Psoas muscle (tissue), 8 donors: Measurements from ENCODE around the gene PPARG. TPM values are rescaled to one million over a fixed set of nuclear protein-coding genes. Genes with fewer than 3 reads are reported as not detected.

Experiments
- ATAC-seq, 4 donors: fragments of 200-7000 bp; cut with Tn5 transposase; one replicate each; pipeline ENCODE4 v1.9.1; 2020; ENCODE audit warnings: moderate library complexity in 3 of 4, mild to moderate bottlenecking in 2 of 4
- DNase-seq, 2 donors: peaks; one replicate each; pipeline ENCODE4 v3.0.0-alpha.2; 2020
- H3K27ac ChIP-seq: fragments of 200-600 bp; one replicate; pipeline ENCODE4 v1.8.0; 2022
- H3K27me3 ChIP-seq, 3 donors: fragments of 200-600 bp in 1 of 3; one replicate each; pipeline versions ENCODE4 v1.6.1 to v1.8.0; 2013 to 2022; ENCODE audit warnings: low read length in 2 of 3, mild to moderate bottlenecking in 2 of 3, moderate library complexity in 1 of 3; ENCODE audit not compliant: insufficient read depth in 3 of 3
- H3K36me3 ChIP-seq, 2 donors: fragments of 200-600 bp in 1 of 2; one replicate each; pipeline versions ENCODE4 v1.6.1 to v1.8.0; 2013 to 2022; ENCODE audit warnings: low read depth in 1 of 2, mild to moderate bottlenecking in 1 of 2, moderate library complexity in 1 of 2; ENCODE audit not compliant: insufficient read depth in 1 of 2
- H3K4me1 ChIP-seq: fragments of 200-600 bp; one replicate; pipeline ENCODE4 v1.8.0; 2022
- H3K4me3 ChIP-seq: fragments of 200-600 bp; one replicate; pipeline ENCODE4 v1.8.0; 2022; ENCODE audit warnings: mild to moderate bottlenecking
- H3K9me3 ChIP-seq: fragments of 200-600 bp; one replicate; pipeline ENCODE4 v1.8.0; 2022
- WGBS, 3 donors: extraction: QIAGEN DNeasy Blood & Tissue Kit; methylation state at CpG; one replicate each; pipeline versions ENCODE4 v1.1.6 to v1.1.7; 2013; 5-methylcytosine and 5-hydroxymethylcytosine counted together
- intact Hi-C, 2 donors: fragments of 100-400 bp; cut with DNase I; formaldehyde crosslinking; loops; one replicate each; pipeline versions ENCODE4 v1.11.0 to v1.14.2; 2022
- polyA plus RNA-seq, 3 donors: library from polyadenylated mRNA; stranded (reverse); fragments of 200-250 nt; gene quantifications; one replicate each; pipeline ENCODE4 v1.2.3, GENCODE V29; 2013
- total RNA-seq, 4 donors: library from RNA; stranded (reverse); fragmentation: NEBNext Ultra II Directional in 2 of 4; extraction: Animal tissue kit (Norgen Biotek cat#: 25700) in 2 of 4; gene quantifications; one replicate each; pipeline versions ENCODE4 v1.2.1 to v1.2.4, GENCODE V29; 2021 to 2023
- TF ChIP-seq, protein P1 (sequence below): fragments of 200-600 bp; IDR thresholded peaks from one replicate; pipeline ENCODE4 v1.8.0; 2022; ENCODE audit warnings: antibody characterized with exemption
- donor health status: healthy with polysubstance abuse.
- donor health status: DM: no; HTN: no; CAD: no; lungs with moderate emphysema.
- donor health status: Bipolar disorder and iron deficiency.
- donor health status: healthy.
- donor health status: DM: yes; HTN: yes; CAD: no.
- donor health status: DM: no; HTN: no; CAD: no.
- donor health status: DM: no; HTN: no; CAD: no.
- donor health status: DM: yes; HTN: yes; CAD: no.

Gene PPARG
- total and polyA plus RNA-seq, 7 donors = 3.1 to 6.8 (median 4.3) TPM

DNA sequence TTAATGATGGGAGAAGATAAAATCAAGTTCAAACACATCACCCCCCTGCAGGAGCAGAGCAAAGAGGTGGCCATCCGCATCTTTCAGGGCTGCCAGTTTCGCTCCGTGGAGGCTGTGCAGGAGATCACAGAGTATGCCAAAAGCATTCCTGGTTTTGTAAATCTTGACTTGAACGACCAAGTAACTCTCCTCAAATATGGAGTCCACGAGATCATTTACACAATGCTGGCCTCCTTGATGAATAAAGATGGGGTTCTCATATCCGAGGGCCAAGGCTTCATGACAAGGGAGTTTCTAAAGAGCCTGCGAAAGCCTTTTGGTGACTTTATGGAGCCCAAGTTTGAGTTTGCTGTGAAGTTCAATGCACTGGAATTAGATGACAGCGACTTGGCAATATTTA lies 127.9 kb downstream of the PPARG start:
- no peak overlapping the region for H3K27ac ChIP-seq
- ATAC-seq (no peak), DNase-seq (no peak)
- WGBS, 3 donors = 76 to 86% (median 80%) methylated on average over 8 of the region's 8 CpGs
- TF ChIP-seq, protein P1, sequence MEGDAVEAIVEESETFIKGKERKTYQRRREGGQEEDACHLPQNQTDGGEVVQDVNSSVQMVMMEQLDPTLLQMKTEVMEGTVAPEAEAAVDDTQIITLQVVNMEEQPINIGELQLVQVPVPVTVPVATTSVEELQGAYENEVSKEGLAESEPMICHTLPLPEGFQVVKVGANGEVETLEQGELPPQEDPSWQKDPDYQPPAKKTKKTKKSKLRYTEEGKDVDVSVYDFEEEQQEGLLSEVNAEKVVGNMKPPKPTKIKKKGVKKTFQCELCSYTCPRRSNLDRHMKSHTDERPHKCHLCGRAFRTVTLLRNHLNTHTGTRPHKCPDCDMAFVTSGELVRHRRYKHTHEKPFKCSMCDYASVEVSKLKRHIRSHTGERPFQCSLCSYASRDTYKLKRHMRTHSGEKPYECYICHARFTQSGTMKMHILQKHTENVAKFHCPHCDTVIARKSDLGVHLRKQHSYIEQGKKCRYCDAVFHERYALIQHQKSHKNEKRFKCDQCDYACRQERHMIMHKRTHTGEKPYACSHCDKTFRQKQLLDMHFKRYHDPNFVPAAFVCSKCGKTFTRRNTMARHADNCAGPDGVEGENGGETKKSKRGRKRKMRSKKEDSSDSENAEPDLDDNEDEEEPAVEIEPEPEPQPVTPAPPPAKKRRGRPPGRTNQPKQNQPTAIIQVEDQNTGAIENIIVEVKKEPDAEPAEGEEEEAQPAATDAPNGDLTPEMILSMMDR = no peak
- no peaks in the 10 kb centered on the region for H3K36me3 ChIP-seq
- no peaks in the 10 kb centered on the region for H3K4me1 ChIP-seq
- intact Hi-C loops = loop anchor here in 1 of 2 donors (5.0 kb wide), 1 partner anchor 51 kb away; no protein-coding TSS in a partner anchor
- no peak overlapping the region for H3K4me3 ChIP-seq
- no peaks in the 10 kb centered on the region for H3K9me3 ChIP-seq
- no peaks in the 10 kb centered on the region for H3K27me3 ChIP-seq

DNA sequence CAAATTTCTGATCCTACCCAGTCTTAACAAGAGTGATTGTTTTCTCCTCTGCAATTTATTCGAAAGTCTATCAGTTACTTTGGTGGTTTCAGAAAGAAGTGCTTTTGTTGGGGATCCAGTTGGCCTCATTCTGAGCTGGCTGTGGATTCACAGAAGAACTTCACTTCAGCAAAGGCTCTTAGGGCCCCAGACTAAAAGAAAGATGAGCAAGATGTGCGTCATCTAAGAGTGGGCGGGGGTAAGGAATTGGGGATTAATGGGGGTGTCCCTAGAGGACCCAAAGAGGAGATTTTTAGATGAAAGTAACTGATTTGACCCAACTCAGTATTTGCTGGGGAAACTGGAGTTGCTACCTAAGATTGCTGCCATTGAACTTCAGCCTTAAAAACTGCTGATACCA lies 131.5 kb downstream of the PPARG start:
- 79 to 83% (median 82%) methylated on average over 3 of the region's 3 CpGs for WGBS, 3 donors
- TF ChIP-seq, protein P1 = no peak
- no peaks in the 10 kb centered on the region for H3K9me3 ChIP-seq
- DNase-seq (no peak), ATAC-seq (no peak)
- no peaks in the 10 kb centered on the region for H3K36me3 ChIP-seq
- no peak overlapping the region for H3K27ac ChIP-seq
- peaks cover 0 to 3% (median 0%) of the 10 kb centered on the region in 3 donors for H3K27me3 ChIP-seq
- peaks cover 3% of the 10 kb centered on the region for H3K4me1 ChIP-seq
- no peak overlapping the region for H3K4me3 ChIP-seq
- intact Hi-C loops = no loop called here

DNA sequence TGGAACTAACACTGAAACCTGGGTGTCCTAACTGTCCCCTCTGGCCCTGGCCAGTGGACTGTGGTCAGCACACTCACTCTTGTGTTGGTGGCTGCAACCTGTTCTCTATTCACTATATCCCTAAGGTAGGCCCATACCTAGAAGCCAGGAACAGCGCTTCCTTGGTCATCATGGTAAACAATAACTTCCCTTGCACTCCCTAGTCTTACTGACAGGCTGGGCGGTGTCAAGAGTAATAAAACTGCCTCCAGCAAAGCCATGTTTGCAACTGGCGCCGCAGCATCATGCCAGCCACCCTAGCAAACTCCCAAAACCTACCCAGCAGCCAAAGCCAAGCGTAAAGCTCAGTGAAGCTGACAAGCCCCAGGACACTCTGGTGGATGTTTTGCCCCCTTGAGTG lies 132.3 kb downstream of the PPARG start:
- H3K36me3 ChIP-seq = no peaks in the 10 kb centered on the region
- DNase-seq (no peak), ATAC-seq (no peak)
- TF ChIP-seq, protein P1 = no peak
- no peak overlapping the region for H3K4me3 ChIP-seq
- H3K27me3 ChIP-seq = peaks cover 0 to 3% (median 0%) of the 10 kb centered on the region in 3 donors
- intact Hi-C loops = no loop called here
- H3K9me3 ChIP-seq = no peaks in the 10 kb centered on the region
- no peak overlapping the region for H3K27ac ChIP-seq
- 78 to 84% (median 83%) methylated on average over 5 of the region's 5 CpGs for WGBS, 3 donors
- peaks cover 3% of the 10 kb centered on the region for H3K4me1 ChIP-seq

DNA sequence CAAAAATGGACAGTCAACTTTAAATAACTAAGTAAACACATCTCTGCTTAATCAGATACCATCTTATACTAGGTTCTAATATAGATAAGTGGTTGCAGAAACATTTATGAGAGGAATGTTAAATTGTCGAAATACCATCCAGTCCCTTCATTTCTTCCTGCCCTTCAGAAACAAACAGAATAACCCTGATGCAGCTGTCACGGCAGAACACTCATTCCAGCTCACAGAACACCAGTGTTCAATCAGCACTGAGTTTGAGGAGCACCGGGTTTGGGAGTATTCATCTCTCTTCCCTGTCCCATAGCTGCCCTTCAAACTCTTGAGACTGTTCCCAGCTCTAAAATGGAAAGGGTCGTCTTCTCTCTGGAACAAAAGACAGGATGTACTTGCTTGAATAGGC lies 134.3 kb downstream of the PPARG start:
- DNase-seq = no peak
- Histone ChIP-seq H3K9me3 (no peaks in the 10 kb centered on the region), H3K4me1 (peaks cover 3% of the 10 kb centered on the region), H3K36me3 (no peaks in the 10 kb centered on the region), H3K4me3 (no peak overlapping the region), H3K27me3 (peaks cover 0 to 3% (median 0%) of the 10 kb centered on the region in 3 donors), H3K27ac (no peak overlapping the region)
- WGBS, 3 donors = 67 to 71% (median 68%) methylated on average over 4 of the region's 4 CpGs
- intact Hi-C loops = no loop called here
- TF ChIP-seq, protein P1 = no peak
- no peak for ATAC-seq

DNA sequence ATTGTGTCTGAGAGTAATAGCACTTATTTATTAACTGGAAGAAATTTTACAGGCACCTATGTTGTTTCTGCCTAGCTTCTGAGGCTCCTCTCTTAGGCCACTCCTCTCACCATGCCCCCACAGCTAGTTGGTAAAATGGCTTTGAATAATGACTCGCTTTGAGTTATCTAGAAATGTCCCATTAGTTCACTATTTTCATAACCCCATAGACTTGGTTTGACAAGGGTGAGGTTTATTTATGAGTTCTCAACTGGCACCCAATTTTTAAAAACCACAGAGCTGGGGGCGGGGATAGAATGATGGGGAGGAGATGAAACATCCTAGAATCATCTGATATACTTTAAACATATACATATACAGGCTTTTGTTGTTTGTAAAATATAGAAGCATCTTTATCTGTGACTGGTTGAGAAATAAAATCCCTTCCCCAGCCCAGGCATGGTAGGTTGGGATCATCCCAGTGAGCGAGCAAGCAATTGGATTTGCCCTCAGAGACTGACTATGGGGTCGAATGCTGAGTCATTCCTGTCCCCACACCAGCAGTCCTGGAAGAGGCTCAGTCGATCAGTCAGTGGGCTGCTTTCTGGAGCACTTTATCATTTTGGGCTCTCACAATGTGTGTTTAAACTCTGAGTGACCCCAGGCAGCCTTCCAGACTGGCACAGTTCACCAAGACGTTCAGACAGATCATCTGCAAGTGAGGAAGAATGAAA lies 135.2 kb downstream of the PPARG start:
- no peak for ATAC-seq

More for the DNA sequence above, 135.2 kb downstream of the PPARG start:
- DNase-seq = no peak
- H3K9me3 ChIP-seq = no peaks in the 10 kb centered on the region
- WGBS, 3 donors = 52 to 56% (median 52%) methylated on average over 6 of the region's 6 CpGs
- no peaks in the 10 kb centered on the region for H3K36me3 ChIP-seq
- H3K4me1 ChIP-seq = peaks cover 3% of the 10 kb centered on the region
- no peak overlapping the region for H3K27ac ChIP-seq
- TF ChIP-seq, protein P1 = no peak
- intact Hi-C loops = no loop called here
- no peak overlapping the region for H3K4me3 ChIP-seq
- H3K27me3 ChIP-seq = peaks cover 0 to 3% (median 0%) of the 10 kb centered on the region in 3 donors
